A673 (cell line): Measurements from ENCODE around the gene ADORA2A. TPM values are rescaled to one million over a fixed set of nuclear protein-coding genes. Genes with fewer than 3 reads are reported as not detected.

ENCODE experiments used
- BruUV-seq: library from RNA; stranded (reverse); fragments of 400-500 nt; replicated peaks from 2 replicates; lab custom pipeline; 2021; lab: Mats Ljungman, UMichigan
- CTCF ChIA-PET: fragments of 300-600 bp; sonication (Branson Sonifier 250); formaldehyde crosslinking; loops from one replicate; lab custom pipeline; 2022; ENCODE audit warnings: antibody characterized with exemption; lab: Charles Lee
- POLR2A ChIA-PET: fragments of 300-600 bp; sonication (Branson Sonifier 250); formaldehyde crosslinking; loops from one replicate; lab custom pipeline; 2022; ENCODE audit warnings: antibody characterized with exemption; ENCODE audit not compliant: low non-redundant PET; lab: Charles Lee
- DNase-seq: peaks from one replicate; pipeline ENCODE4 v3.0.0-alpha.2; 2015; ENCODE audit warnings: low spot score
- H3K27ac ChIP-seq: fragments of 200-600 bp; sonication (generic); 2 replicates; pipeline ENCODE4 v1.5.1; 2016; ENCODE audit warnings: mixed run types, low read depth, mild to moderate bottlenecking, mixed read lengths, antibody characterized with exemption, low read length; ENCODE audit not compliant: poor library complexity, severe bottlenecking
- H3K27me3 ChIP-seq: fragments of 200-600 bp; sonication (generic); replicated peaks from 2 replicates; pipeline ENCODE4 v1.6.1; 2017; ENCODE audit warnings: mixed run types, low read depth, mild to moderate bottlenecking, mixed read lengths, antibody characterized with exemption, low read length; ENCODE audit not compliant: insufficient read depth, poor library complexity
- H3K36me3 ChIP-seq: fragments of 200-600 bp; sonication (generic); 2 replicates; pipeline ENCODE4 v1.6.1; 2016; ENCODE audit warnings: mixed run types, mild to moderate bottlenecking, mixed read lengths, antibody characterized with exemption, low read length; ENCODE audit not compliant: insufficient read depth, poor library complexity, severe bottlenecking
- H3K4me1 ChIP-seq: fragments of 200-600 bp; sonication (generic); 2 replicates; pipeline ENCODE4 v1.6.1; 2017; ENCODE audit warnings: mixed run types, mild to moderate bottlenecking, mixed read lengths, antibody characterized with exemption, low read length; ENCODE audit not compliant: insufficient read depth, poor library complexity, severe bottlenecking
- H3K4me3 ChIP-seq: fragments of 200-600 bp; sonication (generic); 2 replicates; pipeline ENCODE4 v1.5.1; 2016; ENCODE audit warnings: low read depth, mixed run types, mild to moderate bottlenecking, mixed read lengths, low read length; ENCODE audit not compliant: poor library complexity, severe bottlenecking
- H3K9me3 ChIP-seq: fragments of 200-600 bp; sonication (generic); 2 replicates; pipeline ENCODE4 v1.6.1; 2016; ENCODE audit warnings: mixed run types, low read depth, mild to moderate bottlenecking, mixed read lengths, antibody characterized with exemption, low read length; ENCODE audit not compliant: poor library complexity, severe bottlenecking
- EZH2 ChIP-seq: fragments of 200-600 bp; sonication (generic); IDR thresholded peaks from 2 replicates; pipeline ENCODE4 v1.6.1; 2017; ENCODE audit warnings: borderline replicate concordance, low read depth, mild to moderate bottlenecking, mixed read lengths, antibody characterized with exemption, low read length; ENCODE audit not compliant: poor library complexity, severe bottlenecking
- intact Hi-C: fragments of 100-400 bp; cut with micrococcal nuclease; formaldehyde crosslinking; loops from one replicate; pipeline ENCODE4 v1.10.0; 2022; ENCODE audit not compliant: unreplicated experiment
- total RNA-seq: library from RNA; stranded (reverse); gene quantifications from 2 replicates; pipeline ENCODE4 v1.2.3, GENCODE V29; 2021
- TF ChIP-seq, protein P1 (sequence below): fragments of 300-800, 200-600 bp; sonication (generic); conservative IDR thresholded peaks from 2 replicates; pipeline ENCODE4 v1.5.1; 2017; ENCODE audit warnings: low read depth, mild to moderate bottlenecking, antibody characterized with exemption, low read length, moderate library complexity, mixed read lengths

Gene ADORA2A
- total RNA-seq, 1 experiment from 2014 or later: 9.6 TPM

DNA sequence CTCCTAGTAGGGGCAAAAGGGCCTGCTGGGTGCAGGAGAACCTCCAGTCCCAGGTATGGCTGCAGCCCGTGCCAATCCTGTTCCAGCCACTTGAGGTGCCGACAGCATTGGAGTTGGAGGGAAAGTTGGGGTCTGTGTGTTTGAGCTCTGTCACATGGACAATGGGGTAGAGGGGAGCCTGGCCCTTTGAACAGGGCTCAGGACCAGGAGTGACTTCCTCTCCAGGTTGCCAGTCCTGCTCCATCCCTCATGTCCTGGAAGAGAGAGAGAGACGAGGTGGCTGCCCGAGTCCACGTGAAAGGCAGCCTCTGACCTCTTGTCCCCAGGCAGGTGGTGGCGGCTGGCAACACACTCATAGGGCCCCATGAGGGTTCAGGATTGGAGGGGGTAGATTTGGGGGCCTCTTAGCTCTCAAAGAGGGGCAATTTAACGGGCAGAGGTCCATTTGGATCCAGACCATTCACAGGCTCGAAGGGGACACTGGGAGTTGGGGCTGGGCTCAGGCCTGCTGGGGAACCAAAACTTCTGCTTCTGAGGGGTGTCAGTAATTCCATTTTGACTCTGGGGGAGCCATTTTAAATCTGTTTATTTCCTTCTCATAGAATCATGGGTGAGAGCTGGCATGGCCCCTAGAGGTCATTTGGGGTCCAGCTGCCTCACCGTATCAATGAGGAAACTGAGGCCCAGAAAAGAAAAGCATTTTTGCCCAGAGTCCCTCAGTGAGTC is 4.1 kb downstream of the ADORA2A start:
- H3K9me3 ChIP-seq: no peaks in the 10 kb centered on the region
- intact Hi-C loops: no loop called here
- no peak overlapping the region for H3K27ac ChIP-seq
- no peaks in the 10 kb centered on the region for H3K27me3 ChIP-seq
- TF ChIP-seq EZH2: no peak
- TF ChIP-seq, protein P1, sequence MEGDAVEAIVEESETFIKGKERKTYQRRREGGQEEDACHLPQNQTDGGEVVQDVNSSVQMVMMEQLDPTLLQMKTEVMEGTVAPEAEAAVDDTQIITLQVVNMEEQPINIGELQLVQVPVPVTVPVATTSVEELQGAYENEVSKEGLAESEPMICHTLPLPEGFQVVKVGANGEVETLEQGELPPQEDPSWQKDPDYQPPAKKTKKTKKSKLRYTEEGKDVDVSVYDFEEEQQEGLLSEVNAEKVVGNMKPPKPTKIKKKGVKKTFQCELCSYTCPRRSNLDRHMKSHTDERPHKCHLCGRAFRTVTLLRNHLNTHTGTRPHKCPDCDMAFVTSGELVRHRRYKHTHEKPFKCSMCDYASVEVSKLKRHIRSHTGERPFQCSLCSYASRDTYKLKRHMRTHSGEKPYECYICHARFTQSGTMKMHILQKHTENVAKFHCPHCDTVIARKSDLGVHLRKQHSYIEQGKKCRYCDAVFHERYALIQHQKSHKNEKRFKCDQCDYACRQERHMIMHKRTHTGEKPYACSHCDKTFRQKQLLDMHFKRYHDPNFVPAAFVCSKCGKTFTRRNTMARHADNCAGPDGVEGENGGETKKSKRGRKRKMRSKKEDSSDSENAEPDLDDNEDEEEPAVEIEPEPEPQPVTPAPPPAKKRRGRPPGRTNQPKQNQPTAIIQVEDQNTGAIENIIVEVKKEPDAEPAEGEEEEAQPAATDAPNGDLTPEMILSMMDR: no peak
- no TSS peak for BruUV-seq
- H3K4me3 ChIP-seq: no peak overlapping the region
- POLR2A ChIA-PET: no interaction called here
- H3K4me1 ChIP-seq: peaks cover 42% of the 10 kb centered on the region
- no peak for DNase-seq
- H3K36me3 ChIP-seq: no peaks in the 10 kb centered on the region
- CTCF ChIA-PET: interaction anchor here (0.6 kb wide), 1 partner anchor 421 kb away, joined by 8 read pairs; no protein-coding TSS in a partner anchor

DNA sequence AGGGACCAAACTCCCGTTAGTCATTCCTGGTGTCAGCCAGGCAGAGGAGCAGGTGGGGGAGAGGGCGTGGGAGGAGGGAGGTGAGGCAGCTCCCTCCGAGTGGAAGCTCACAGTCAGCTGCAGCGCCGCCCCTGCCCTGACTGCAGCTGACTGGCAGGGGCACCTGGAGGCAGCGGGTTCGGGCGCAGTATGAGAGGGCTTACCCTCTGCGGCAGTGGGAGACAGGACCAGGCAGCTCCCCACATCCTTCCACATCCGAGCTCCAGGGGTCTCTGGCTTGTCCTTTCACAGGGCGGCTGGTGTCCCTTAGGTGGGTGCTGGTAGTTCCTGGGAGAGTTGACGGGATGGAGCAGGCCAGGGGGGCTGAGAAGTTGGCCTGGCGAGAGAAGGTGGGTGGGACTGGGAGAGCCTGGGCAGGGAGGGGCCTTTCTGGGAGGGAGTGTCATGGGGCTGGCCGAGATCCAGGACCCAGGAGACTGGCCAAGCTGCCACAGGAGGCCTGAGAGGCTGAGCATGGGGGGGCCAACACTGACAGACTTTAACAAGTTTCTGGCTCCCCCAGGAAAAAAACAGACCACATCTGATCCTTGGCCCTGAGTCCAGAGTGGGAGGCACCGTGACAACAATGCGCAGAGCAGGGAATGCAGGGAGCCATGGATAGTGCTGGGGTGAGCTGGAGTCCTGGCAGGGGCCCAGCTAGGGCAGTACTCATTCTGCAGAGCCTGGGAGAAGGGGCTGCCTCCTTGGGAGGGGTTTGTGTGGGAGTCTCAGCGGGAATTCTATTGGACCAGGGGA is 4.9 kb downstream of the ADORA2A start:
- BruUV-seq: no TSS peak
- H3K27ac ChIP-seq: peak overlapping the region; percentile 13
- H3K27me3 ChIP-seq: no peaks in the 10 kb centered on the region
- H3K9me3 ChIP-seq: no peaks in the 10 kb centered on the region
- peak; percentile 32 for DNase-seq
- peaks cover 42% of the 10 kb centered on the region for H3K4me1 ChIP-seq
- ChIA-PET CTCF (no interaction called here), POLR2A (no interaction called here)
- no peak overlapping the region for H3K4me3 ChIP-seq
- H3K36me3 ChIP-seq: no peaks in the 10 kb centered on the region
- intact Hi-C loops: no loop called here
- no peak for TF ChIP-seq EZH2
- TF ChIP-seq, protein P1: no peak

DNA sequence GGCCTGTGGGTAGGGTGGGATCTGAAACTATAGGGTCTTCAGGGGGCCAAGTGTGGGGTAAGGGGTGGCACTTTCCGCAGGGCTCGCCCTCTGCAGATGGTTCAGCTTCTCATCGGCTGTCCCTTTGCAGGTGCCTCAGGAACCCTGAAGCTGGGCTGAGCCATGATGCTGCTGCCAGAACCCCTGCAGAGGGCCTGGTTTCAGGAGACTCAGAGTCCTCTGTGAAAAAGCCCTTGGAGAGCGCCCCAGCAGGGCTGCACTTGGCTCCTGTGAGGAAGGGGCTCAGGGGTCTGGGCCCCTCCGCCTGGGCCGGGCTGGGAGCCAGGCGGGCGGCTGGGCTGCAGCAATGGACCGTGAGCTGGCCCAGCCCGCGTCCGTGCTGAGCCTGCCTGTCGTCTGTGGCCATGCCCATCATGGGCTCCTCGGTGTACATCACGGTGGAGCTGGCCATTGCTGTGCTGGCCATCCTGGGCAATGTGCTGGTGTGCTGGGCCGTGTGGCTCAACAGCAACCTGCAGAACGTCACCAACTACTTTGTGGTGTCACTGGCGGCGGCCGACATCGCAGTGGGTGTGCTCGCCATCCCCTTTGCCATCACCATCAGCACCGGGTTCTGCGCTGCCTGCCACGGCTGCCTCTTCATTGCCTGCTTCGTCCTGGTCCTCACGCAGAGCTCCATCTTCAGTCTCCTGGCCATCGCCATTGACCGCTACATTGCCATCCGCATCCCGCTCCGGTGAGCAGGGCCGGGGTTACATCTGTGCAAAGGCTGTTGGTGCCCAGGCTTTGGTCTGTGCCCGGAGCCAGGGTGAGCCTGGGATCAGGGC is 5.8 kb downstream of the ADORA2A start:
- ChIA-PET CTCF (no interaction called here), POLR2A (no interaction called here)
- no peak for TF ChIP-seq EZH2
- TF ChIP-seq, protein P1: no peak
- no peaks in the 10 kb centered on the region for H3K36me3 ChIP-seq
- no TSS peak for BruUV-seq
- DNase-seq: no peak
- no peaks in the 10 kb centered on the region for H3K9me3 ChIP-seq
- no peak overlapping the region for H3K27ac ChIP-seq
- H3K4me1 ChIP-seq: peaks cover 42% of the 10 kb centered on the region
- H3K4me3 ChIP-seq: no peak overlapping the region
- intact Hi-C loops: no loop called here
- H3K27me3 ChIP-seq: no peaks in the 10 kb centered on the region
